Measurements from ENCODE around the gene ZIC4.

The ZIC4 gene

GRCh38 chr3:147388700-147389580 is 17.4 kb downstream of the ZIC4 start:
- DNase-seq, result no peak

- DNase-seq, result no peak
Observed at GRCh38 chr3:147387885-147388699, 18.3 kb downstream of the ZIC4 start.

GRCh38 chr3:147387291-147387884 is 19.0 kb downstream of the ZIC4 start:
- DNase-seq, result no peak

- no peak for DNase-seq
Observed at GRCh38 chr3:147385059-147386012, 21.0 kb downstream of the ZIC4 start.

- no peak for DNase-seq
Observed at GRCh38 chr3:147384210-147385058, 21.9 kb downstream of the ZIC4 start.

GRCh38 chr3:147383617-147384016 is 22.7 kb downstream of the ZIC4 start:
- DNase-seq, result no peak

GRCh38 chr3:147381596-147381995 is 24.7 kb downstream of the ZIC4 start:
- no peak for DNase-seq

- no peak for DNase-seq
Observed at GRCh38 chr3:147380977-147381376, 25.4 kb downstream of the ZIC4 start.

GRCh38 chr3:147380387-147380951 is 25.9 kb downstream of the ZIC4 start:
- DNase-seq, result no peak

GRCh38 chr3:147379651-147380050 is 26.7 kb downstream of the ZIC4 start:
- DNase-seq, result no peak

GRCh38 chr3:147377412-147378367 is 28.7 kb downstream of the ZIC4 start:
- no peak for DNase-seq

- no peak for DNase-seq
Observed at GRCh38 chr3:147373301-147373700, 33.0 kb downstream of the ZIC4 start.

- no peak for DNase-seq
Observed at GRCh38 chr3:147372525-147373027, 33.8 kb downstream of the ZIC4 start.

- DNase-seq, result no peak
Observed at GRCh38 chr3:147371771-147372340, 34.5 kb downstream of the ZIC4 start.

- DNase-seq, result no peak
Observed at GRCh38 chr3:147371140-147371539, 35.2 kb downstream of the ZIC4 start.

- no peak for DNase-seq
Observed at GRCh38 chr3:147370349-147370748, 36.0 kb downstream of the ZIC4 start.

GRCh38 chr3:147369661-147370123 is 36.7 kb downstream of the ZIC4 start:
- DNase-seq, result no peak

GRCh38 chr3:147369231-147369630 is 37.1 kb downstream of the ZIC4 start:
- DNase-seq, result no peak
